NCI-H187 treated with DMSO at 0.1 percent for 48 hours (cell line): ENCODE data around the gene ANKS1B.
"Not testable (repeated sequence)": the region's sequence is repeated elsewhere in the genome, so short reads cannot be mapped to it uniquely, and the experiment has no call there.

ENCODE experiments used
- DNase-seq: peaks from one replicate; lab custom pipeline; 2025; lab: John Stamatoyannopoulos, UW

ANKS1B gene

DNA sequence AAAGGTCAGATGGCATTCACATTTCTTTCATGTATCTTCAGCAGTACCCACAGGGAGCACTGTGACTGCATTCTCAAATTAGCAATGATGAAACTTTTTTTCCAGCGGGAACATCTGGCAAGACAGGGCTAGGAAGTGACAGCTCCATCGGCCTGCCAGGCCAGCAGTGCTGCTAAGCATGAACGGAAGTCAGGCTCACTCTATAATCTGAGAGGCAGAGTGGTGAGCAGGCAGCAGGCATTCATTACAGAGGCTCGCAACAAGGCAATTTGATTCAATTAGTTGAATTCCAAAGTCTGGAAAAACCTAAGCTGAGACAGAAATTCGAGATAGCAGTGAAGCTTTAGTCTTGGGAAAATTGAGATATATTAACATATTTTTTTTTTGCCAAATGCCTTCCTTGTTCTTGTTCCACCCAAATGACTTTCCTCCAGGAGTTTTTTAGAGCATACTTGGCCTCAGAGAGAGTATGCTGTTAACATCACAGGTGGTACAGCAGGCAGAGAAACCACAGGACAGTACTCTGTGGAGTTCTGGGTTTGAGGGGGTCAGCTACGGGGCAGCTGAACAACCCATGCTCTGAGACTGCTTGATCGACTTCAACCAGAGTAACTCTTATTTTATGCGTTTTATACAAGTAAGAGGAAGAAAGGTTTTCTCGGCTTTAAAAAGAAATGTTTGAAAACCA is 924.8 kb downstream of the ANKS1B start:
- no peak for DNase-seq

DNA sequence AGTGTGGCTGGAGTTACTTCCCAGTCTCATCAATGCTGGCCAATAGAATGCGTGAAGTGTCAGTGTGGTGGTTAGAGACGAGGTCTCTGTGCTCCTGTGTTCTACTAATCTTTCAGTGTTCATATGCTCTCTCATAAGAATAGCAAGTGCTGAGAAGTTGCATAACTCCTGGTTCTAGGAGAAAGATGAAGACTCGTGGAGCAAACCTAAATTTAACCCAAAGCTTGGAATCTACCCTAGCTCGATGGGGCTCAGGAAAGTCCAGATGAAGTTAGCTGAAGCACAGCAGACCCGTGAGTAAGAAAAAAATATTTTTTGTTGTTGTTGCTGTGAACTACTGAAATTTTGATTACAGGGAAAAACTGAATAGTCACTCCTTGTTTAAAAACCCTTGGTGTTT is 927.1 kb downstream of the ANKS1B start:
- no peak for DNase-seq

DNA sequence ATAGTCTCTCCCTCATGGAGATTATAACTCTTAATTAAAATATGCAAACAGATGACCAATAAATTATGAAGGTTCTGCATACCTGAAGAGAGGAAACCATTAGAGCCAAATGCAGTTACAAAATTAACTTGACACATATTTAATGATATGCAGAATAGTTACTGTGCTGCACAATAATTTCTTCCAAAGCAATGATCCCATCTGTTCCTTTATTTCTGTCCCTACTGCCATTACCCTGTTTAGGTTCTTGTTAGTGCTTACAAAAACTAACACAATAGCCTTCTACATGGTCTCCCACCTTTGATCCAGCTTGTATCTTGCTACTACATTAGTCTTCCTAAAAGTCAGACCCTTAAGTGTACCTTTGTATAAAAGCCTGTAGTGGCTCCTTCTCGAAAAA is 928.5 kb downstream of the ANKS1B start:
- no peak for DNase-seq

DNA sequence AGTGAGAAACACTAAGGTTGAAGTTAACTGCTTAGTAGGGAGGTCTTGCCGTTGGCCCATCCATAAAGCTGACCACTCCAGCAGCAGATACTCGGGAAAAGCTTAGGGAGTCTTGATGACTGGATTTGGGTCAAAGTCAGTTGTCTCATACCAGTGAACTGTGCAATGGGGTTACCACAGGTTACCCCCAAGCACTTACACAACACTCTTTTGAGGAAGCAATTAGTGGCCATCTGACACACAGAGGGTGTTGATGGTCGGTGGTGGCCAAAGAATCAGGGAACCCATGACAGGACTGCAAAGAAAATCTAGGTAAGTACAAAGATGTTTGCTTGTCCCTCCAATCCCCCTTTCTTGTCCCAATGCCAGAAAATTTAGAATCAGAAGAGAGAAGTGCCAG is 929.4 kb downstream of the ANKS1B start:
- no peak for DNase-seq

DNA sequence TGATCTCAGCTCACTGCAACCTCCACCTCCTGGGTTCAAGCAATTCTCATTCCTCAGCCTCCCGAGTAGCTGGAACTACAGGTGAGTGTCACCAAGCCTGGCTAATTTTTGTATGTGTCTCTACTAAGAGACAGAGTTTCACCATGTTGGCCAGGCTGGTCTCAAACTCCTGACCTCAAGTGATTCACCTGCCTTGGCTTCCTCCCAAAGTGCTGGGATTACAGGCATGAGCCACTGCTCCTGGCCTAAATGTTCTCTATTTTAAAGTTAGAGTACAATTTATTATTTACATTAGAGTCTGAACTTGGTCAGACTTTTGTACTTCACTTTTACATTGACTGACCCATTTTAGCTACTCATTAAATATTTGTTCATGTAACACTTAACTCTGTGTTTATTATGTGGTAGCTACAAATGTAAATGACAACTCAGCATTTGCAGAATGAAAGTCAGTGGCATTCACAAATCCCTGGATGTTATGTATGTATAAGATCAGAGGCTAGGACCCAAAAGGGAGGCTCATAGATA is 930.1 kb downstream of the ANKS1B start:
- DNase-seq = no peak

DNA sequence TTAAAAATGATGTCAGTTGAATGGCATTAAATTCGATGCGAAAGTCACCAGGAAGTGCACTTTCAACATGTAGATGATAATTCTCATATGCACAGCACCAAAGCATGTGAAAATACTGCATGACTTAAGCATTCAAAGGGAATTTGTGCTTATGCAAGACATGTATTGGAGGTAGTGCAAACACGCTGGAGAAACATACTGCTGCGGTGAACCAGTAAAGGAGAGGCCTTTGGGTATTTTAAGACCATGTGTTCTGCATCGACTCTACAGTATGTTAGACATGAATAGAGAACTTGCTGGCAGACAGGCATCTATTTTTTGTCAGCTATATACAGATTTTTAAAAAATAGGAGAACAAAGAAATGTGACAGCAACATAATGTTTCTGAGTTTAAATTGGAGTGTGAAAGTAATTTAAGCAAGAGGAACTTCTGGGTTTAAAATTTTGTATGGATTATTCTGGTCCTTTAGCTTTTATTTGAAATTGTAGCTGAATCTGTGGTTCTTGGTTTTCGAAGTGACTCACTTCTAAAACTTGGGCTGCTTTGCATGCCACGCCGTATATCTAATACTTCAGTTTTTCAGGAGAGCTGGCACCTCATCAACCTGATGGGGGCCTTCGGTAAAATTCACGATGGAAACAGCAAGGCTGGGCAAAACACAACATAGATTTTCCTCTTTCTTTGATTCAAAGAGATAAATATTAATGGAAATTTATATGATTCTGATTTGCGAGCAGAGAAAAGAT is 930.9 kb downstream of the ANKS1B start:
- DNase-seq = no peak

DNA sequence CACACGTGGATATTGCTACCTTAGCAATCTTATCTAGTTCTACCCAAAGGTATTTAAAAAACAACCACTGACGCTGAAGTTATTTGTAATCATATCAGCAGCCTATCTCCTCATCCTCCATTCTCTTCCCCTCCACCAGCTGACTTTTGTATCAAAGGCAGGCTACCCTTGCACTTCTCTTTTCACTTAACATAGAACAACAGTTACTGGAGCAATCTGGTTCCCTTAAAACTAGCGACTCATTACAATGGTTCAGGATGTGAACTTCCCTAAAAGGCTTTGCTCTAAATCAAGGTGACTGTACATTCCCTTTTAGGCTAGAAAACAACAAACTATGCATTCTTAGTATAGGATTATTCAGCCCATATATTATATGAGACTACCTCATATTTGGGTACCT is 935.0 kb downstream of the ANKS1B start:
- no peak for DNase-seq

DNA sequence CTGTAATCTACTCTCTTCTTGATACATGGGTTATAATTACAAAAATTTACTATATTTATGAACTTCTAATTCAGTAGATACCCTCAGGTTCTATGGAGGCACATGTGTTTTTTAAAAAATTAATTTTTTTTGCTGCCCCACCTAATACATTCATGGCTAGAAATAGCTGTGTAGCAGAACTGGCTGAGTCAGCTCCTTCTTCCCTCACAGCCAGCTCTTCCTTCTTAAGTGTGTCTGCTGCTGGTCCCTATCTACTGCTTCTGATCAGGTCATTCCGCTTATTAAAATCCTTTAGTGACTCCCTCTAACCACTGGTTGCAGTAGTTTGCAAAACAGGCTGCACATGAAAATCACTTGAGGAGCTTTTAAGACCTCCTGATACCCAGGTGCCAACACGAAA is 939.6 kb downstream of the ANKS1B start:
- DNase-seq = no peak

DNA sequence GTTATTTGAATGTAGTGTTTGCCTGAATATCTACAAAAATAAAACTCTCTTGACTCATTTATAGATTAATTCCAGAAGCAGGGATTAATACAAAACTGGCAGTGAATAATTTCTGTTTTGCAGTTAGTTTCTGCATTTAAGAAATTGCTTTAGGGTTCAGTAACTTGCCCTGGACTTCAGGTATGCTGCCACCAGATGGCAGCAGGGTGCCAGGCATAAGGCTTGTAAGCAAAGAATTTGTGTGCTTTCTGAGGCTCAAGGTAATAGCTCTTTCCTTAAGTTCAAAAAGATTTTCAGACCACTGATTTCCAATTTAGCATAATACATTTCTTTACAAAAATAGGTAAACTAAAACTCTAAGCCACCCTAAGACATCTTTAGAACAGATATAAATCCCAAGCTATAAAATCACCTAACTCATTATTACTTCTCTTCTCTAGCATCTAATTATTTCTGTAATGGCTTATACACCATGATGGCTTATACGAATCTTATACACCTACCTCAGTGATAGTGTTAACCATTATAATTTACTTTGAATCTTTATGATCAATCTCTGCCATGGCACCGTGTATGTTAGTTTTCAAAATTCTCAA is 941.3 kb downstream of the ANKS1B start:
- no peak for DNase-seq

DNA sequence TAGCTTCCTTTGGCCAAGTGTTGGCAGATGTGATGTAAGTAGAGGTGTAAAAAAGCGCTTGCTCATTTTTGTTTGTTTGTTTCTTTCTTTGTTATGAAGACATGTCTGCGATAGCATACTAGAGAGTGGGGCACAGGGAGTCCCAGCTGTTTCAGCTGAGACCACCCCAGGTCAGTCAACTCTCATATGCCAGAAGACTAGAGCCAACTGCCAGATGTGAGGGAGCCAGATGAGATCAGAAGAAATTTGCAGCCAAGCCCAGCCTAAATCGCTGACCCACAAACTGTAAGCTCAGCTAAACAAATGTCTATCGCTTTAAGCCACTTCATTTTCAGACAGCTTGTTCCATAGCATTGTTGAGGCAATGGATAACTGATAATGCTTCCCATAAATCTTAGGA is 942.5 kb downstream of the ANKS1B start:
- no peak for DNase-seq

DNA sequence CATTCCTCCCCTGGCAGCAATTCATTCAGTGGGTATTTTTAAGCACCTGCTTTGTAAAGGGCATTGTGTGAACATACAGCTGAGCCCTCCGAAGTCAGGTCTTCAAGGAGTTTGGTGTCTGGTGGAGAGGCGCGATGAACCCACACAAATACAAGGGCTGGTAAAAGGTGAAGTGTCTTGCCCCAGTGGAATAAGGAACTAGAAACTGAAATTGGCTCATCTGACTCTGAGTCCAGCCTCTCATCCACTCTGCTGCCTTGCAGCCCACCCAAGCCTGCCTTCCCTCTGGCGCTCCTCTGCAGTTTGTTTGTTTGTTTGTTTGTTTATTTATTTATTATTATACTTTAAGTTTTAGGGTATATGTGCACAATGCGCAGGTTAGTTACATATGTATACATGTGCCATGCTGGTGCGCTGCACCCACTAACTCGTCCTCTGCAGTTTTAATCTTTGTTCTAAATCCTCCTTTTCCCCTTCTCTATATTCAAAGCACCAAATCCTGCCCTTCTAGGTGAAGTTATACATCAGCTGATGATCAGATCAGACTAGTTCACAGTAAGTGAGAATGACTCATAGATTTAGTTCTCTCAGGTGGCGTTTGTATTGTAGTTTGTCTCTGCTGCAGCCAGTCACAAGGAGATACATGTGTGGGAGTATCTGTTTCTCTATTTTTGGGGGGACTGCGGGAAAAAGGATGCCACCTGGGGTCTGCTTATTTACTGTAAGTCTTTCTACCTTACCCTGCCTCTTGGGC is 945.2 kb downstream of the ANKS1B start:
- no peak for DNase-seq

DNA sequence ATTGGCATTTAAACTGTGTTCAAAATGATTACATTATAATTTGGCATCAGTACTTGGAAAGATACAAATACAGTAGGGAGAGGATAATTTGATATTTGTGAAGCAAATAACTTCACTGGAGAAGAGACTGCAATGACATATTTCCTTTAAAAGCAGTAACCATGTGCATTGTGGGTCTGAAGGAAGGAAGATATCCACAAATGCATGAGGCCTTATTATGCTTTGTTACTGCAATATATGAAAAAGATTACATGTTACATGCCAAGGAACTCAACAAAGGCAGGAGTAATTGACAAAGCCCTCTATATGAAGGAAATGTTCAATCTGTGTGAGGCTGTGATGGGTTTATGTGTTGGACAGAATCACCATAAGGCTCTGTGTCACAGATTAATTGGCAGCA is 948.2 kb downstream of the ANKS1B start:
- no peak for DNase-seq

DNA sequence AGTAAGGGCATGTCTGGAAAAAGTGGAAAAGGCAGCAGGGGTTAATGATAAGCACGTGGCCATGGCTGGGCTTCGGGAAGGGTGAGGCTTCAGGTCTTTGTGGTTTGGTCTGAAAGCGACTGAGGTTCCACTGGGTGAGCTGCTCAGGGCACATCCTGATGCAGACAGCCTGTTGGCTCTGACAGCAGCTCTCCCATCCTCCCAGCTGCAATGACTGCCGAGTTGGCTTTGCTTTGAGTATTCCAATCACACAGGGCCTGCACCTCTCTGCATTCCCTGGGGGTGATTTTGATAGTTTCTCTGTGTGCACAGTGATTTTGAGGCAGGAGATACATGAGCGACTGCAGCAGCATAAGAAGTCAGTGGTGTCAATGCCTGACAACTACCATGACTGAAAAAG is 948.9 kb downstream of the ANKS1B start:
- no peak for DNase-seq

DNA sequence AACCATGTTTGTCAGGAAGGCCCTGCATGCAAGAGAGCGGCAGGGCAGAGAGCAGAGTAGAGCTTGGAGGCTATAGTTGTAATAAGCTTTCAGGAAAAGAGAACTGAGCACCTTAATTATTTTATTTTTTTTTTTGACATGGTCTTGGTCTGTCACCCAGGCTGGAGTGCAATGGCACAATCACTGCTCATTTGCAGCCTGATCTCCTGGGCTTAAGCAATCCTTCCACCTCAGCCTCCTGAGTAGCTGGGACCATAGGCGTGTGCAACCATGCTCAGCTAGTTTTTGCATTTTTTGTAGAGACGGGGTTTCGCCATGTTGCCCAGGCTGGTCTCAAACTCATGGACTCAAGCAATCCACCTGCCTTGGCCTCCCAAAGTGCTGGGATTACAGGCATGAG is 950.5 kb downstream of the ANKS1B start:
- DNase-seq = not testable (repeated sequence)

DNA sequence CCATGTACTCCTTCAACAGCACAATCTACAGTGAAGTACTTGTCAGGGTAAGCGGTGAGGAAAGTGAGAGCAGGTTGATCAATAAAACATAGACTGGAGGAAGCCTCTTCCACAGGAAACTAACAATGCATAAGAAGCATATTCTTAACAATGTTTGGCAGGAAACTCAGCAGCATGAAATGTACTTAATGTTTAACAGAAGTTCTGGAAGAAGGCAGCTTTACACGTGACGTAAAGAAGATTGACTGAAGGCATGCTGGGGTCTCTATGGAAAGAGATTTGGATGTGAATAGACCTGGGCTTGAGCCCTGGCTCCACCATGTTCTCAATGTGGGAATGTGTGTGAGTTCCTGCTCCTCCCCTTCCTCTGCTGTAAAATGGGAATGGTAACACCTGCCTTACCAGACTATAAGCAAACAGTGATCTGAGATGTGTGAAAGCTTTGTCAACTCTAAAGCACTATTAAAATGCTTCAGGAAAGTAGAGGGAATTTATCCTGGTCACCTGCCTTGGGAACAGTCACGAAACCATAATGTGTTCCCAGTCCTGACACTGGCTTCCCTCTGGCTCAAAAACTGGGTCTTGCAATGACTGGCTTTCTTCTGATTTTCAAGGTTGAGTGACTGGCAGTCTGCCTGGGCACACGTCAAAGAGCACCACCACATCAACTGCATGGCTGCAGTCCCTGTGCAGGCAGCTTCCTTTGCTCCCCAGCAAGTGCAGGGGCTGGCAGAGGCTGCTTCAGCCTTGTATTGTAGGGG is 955.0 kb downstream of the ANKS1B start:
- DNase-seq = no peak

DNA sequence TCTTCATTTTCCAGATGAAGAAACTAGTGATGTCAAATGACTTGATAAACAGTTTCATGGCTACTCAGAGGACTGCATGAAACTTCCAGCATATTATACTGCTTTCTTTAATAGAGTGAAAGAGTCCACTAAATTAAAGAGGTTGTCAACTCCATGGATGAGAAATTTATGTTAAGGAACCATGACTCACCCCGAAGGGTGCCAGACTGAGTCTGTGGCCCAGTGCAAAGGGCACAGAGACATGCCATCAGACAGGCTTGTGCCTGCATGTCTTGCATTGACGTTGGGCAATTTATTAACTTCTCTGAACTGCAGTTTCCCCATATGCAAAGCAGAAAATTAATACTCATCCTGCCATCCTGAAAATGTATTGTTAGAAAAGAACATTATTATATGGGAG is 957.3 kb downstream of the ANKS1B start:
- no peak for DNase-seq

DNA sequence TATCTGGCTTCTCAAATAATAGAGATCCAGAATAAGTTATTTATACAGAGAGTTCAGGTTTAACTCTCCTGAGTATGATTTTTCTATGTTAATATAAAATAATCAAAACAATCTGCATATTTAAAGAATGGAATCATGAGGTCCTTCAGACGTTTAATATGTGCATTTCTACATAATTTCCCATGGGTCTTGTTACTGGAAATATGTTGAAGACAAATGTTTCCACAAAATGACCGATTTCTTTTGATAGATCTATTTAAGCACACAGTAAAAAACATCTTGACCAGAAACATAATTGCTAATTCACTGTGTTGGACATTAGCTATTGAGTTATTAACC is 957.7 kb downstream of the ANKS1B start:
- DNase-seq = no peak

DNA sequence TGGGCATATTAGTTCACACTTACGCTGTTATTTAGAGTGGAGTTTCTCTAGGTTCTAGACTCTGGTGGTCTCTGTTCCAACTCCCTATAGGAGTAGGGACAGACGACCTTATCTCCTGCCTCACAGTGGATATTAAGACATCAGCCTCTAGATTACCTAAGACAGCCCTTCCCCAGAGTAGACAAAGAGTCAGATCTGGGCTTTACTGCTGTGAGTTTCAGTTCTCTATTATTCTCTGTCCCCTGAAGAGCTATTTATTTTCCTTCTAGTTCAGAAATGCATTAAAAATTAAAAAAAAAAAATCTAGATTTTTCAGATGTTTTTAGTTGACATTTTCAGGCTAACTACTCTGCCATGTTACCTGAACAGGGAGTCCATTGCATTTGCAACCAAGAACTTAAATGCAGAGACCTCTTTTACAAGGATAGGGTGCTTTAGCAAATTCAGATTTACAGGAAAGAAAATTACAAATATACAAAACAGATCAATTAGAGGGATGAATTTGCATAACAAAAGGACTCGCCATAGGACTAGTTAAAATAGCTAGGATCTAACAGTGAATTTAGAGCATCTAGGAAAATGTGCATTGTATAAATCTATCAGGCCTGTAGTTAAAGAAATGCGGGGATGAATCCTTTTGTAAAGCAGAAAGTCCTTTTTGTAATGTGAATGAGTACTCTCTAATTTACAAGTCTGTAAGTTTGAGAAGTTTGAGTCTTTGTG is 958.2 kb downstream of the ANKS1B start:
- DNase-seq = no peak

DNA sequence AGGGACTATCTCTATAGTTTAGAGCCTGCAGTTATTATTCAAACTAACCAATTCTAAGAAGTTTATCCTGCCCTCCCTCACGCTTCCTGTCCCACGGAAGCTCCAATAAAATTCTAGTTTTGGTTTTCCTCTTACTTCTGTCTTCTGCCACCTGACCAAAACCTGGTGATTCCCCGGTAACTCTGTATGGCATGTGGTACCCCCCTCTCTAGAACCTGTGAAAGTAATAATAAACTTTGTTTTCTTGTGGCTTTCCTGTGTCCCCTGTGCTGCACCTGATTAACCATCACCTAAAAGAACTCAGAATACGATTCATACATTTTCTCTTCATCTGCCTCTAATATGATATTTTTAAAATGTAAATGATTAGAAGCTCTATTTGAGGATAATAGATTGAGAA is 959.9 kb downstream of the ANKS1B start:
- DNase-seq = no peak

DNA sequence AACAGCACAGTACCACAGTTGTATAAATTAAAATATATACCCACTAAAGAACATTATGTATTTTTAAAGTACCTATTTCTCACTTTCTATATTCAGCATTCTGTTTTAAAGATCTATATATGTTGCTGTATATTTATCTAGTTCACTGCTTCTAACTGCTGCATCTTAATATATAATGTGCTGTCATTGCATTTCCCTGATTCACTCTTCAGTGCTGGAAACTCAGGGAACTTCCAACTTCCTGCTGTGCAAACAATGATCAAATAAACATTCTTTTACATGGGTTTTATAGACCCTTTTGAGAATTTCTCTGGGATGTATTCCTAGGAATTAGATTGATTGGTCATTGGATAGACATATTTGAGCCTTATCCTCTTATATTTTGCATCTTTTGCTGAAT is 960.5 kb downstream of the ANKS1B start:
- no peak for DNase-seq

DNA sequence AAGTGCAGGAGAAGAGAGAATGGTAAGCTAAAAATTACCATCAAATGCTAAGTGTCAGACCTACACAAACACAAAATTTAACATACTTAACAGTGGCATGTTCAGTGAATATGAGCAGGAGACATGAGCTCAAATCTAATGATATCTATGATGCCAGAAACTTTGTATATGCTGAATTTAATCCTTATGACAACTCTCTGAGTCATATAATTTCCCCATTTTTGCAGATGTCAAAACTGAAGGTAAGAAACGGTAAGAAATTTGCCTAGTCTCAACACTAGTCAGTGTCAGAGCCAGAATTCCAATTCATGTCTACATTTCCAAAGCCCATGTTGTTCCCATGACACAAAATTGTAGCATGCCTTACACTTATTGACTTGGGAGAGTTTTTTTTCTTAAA is 963.9 kb downstream of the ANKS1B start:
- DNase-seq = no peak
